Tibial artery (tissue), 4 donors: ENCODE results near the gene CADM2.

Experiments used
- DNase-seq, 2 donors: peaks; one replicate each; pipeline ENCODE4 v3.0.0-alpha.2; 2019
- H3K27ac ChIP-seq, 2 donors: fragments of 200-600 bp; sonication (generic) in 1 of 2; 1 replicate in 1 of 2; 2 replicates in 1 of 2; pipeline ENCODE4 v1.5.1; 2018 to 2019; ENCODE audit warnings: mild to moderate bottlenecking in 1 of 2
- H3K27me3 ChIP-seq, 2 donors: fragments of 200-600 bp; sonication (generic) in 1 of 2; one replicate each; pipeline versions ENCODE4 v1.5.1 to v1.6.0; 2016 to 2019
- H3K36me3 ChIP-seq, 3 donors: fragments of 200-600 bp; sonication (generic) in 2 of 3; one replicate each; pipeline ENCODE4 v1.5.1; 2016 to 2019; ENCODE audit warnings: mild to moderate bottlenecking in 2 of 3
- H3K4me1 ChIP-seq, 4 donors: fragments of 200-600 bp; sonication (generic) in 2 of 4; 1 replicate in 3 of 4; 2 replicates in 1 of 4; pipeline ENCODE4 v1.5.1; 2016 to 2019
- H3K4me3 ChIP-seq, 2 donors: fragments of 200-600 bp; sonication (generic) in 1 of 2; 1 replicate in 1 of 2; 2 replicates in 1 of 2; pipeline ENCODE4 v1.5.1; 2018 to 2019; ENCODE audit warnings: mild to moderate bottlenecking in 2 of 2
- H3K9me3 ChIP-seq, 3 donors: fragments of 200-600 bp; sonication (generic) in 1 of 3; one replicate each; pipeline ENCODE4 v1.5.1; 2016 to 2019
- intact Hi-C: fragments of 100-400 bp; cut with DNase I; formaldehyde crosslinking; loops from one replicate; pipeline ENCODE4 v1.15.0; 2023; ENCODE audit warnings: low total_unique reads
- TF ChIP-seq, protein P1 (sequence below), 2 experiments: fragments of 200-600 bp in 1 of 2; fragments of 450-650 bp in 1 of 2; IDR thresholded peaks; one replicate each; pipeline ENCODE4 v1.5.1; 2017 to 2019; ENCODE audit warnings: antibody characterized with exemption in 2 of 2, mild to moderate bottlenecking in 1 of 2, moderate library complexity in 1 of 2

The CADM2 gene

DNA sequence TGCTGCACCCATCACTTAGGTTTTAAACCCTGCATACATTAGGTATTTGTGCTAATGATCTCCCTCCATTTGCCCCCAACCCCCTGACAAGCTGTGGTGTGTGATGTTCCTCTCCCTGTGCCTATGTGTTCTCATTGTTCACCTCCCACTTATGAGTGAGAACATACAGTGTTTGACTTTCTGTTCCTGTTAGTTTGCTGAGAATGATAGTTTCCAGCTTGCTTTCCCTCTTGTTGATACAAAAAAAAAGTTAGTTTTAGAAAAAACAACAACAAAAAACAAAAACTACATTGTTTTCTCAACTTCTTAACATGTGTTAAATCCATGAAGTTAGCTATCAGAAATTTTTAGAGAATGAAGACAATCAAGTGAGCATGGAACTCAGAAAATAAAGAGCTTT, 1079.1 kb downstream of the CADM2 start:
- DNase-seq, result no peak
- no peak overlapping the region for H3K4me3 ChIP-seq
- no peak overlapping the region for H3K27ac ChIP-seq
- H3K36me3 ChIP-seq, result no peaks in the 10 kb centered on the region
- no peaks in the 10 kb centered on the region for H3K27me3 ChIP-seq
- intact Hi-C loops, result no loop called here
- H3K4me1 ChIP-seq, result no peaks in the 10 kb centered on the region
- TF ChIP-seq, protein P1, sequence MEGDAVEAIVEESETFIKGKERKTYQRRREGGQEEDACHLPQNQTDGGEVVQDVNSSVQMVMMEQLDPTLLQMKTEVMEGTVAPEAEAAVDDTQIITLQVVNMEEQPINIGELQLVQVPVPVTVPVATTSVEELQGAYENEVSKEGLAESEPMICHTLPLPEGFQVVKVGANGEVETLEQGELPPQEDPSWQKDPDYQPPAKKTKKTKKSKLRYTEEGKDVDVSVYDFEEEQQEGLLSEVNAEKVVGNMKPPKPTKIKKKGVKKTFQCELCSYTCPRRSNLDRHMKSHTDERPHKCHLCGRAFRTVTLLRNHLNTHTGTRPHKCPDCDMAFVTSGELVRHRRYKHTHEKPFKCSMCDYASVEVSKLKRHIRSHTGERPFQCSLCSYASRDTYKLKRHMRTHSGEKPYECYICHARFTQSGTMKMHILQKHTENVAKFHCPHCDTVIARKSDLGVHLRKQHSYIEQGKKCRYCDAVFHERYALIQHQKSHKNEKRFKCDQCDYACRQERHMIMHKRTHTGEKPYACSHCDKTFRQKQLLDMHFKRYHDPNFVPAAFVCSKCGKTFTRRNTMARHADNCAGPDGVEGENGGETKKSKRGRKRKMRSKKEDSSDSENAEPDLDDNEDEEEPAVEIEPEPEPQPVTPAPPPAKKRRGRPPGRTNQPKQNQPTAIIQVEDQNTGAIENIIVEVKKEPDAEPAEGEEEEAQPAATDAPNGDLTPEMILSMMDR (IDR thresholded peaks at IDR 0.05), result no peak
- H3K9me3 ChIP-seq, result no peaks in the 10 kb centered on the region

DNA sequence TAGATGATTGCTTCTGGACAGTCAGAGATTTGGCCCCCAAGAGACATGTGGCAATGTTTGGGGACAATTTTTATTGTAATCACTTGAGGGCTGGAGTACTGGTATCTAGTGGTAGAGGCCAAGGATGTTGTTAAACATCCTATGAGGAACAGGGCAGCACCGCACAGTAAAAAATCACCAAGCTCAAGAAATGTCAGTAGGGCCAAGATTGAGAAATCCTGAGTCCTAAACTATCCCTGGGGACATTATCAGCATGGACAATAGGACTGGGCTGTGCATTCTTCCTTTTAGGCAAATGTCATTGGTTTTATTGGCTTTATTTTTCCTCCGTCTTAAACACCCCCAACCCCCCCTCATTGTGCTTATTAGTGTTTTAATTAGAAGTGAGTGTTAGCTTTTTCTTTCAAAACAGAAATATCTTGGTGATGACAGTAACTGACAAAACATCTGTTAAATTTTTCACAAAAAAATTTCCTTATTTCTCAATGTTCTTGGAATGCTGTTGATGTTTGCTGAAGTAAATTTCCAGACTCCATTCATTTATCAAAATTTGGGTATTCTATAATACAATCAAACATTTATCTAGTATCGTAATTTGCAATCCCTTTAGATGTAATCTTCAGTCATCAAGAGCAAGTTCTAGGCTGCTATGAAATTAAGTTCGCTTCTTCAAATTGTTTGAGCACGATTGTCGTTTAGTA, 1087.8 kb downstream of the CADM2 start:
- Histone ChIP-seq H3K4me3 (no peak overlapping the region), H3K4me1 (no peaks in the 10 kb centered on the region), H3K27me3 (no peaks in the 10 kb centered on the region), H3K36me3 (no peaks in the 10 kb centered on the region), H3K9me3 (no peaks in the 10 kb centered on the region), H3K27ac (no peak overlapping the region)
- TF ChIP-seq, protein P1 (IDR thresholded peaks at IDR 0.05), result no peak
- intact Hi-C loops, result no loop called here
- no peak for DNase-seq

DNA sequence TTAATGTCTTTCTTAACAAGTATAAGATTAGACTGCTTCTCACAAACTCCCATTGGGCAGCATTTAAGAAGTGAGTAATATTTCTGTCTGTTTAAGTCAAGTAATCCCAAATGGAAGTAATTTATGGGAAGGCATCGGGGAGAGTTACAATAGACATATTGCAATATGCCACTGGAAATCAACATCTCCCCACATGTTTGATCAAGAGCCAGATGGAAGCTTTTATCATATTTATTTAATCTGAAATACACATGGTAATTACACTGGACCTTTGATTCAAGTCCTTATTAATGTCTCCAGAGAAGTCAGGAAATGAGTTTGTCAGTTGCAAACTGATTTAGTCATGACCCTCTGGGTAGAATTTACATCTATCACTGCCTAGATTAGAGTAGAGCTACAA, 1088.4 kb downstream of the CADM2 start:
- DNase-seq, result no peak
- Histone ChIP-seq H3K27me3 (no peaks in the 10 kb centered on the region), H3K4me3 (no peak overlapping the region), H3K4me1 (no peaks in the 10 kb centered on the region), H3K36me3 (no peaks in the 10 kb centered on the region), H3K27ac (no peak overlapping the region), H3K9me3 (no peaks in the 10 kb centered on the region)
- intact Hi-C loops, result no loop called here
- TF ChIP-seq, protein P1 (IDR thresholded peaks at IDR 0.05), result no peak

DNA sequence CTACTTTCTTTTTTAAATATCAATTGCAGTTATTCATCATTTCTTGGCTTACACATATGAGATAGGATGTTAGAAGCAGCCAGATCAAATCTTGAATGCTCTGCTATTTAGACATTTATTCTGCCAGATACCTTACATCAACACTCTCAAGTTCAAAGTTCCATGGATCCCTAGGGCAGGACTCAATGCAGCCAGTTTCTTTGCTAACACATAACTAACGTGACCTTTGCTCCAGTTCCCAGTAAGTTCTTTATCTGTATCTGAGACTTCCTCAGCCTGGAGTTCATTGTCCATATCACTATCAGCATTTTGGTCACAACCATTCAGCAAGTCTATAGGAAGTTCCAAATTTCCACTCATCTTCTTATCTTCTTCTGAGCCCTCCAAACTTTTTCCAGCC, 1092.3 kb downstream of the CADM2 start:
- intact Hi-C loops, result no loop called here
- TF ChIP-seq, protein P1 (IDR thresholded peaks at IDR 0.05), result no peak
- Histone ChIP-seq H3K4me3 (no peak overlapping the region), H3K27me3 (no peaks in the 10 kb centered on the region), H3K27ac (no peak overlapping the region), H3K36me3 (no peaks in the 10 kb centered on the region), H3K9me3 (no peaks in the 10 kb centered on the region), H3K4me1 (no peaks in the 10 kb centered on the region)
- no peak for DNase-seq

DNA sequence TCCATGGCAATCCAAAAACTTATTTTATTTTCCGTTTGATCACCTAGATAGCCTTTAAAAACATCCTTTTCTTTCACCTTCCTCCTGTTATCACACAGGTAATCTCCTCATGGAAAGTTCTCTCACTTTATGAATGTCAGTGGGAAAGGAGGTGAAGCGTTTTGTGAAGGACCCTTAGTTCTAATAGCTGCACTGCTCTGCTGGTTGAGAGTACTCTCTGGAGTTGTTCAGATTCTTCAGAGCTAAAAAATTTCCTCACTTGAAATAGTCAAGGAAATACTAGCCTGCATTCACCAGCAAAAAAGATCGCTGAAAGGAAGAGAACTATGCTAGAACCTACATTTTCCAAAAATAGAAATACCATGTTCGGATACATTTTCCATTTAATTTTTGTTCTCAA, 1097.2 kb downstream of the CADM2 start:
- TF ChIP-seq, protein P1 (IDR thresholded peaks at IDR 0.05), result no peak
- Histone ChIP-seq H3K27ac (no peak overlapping the region), H3K9me3 (no peaks in the 10 kb centered on the region), H3K36me3 (no peaks in the 10 kb centered on the region), H3K4me3 (no peak overlapping the region), H3K27me3 (no peaks in the 10 kb centered on the region), H3K4me1 (no peaks in the 10 kb centered on the region)
- intact Hi-C loops, result no loop called here
- DNase-seq, result no peak

DNA sequence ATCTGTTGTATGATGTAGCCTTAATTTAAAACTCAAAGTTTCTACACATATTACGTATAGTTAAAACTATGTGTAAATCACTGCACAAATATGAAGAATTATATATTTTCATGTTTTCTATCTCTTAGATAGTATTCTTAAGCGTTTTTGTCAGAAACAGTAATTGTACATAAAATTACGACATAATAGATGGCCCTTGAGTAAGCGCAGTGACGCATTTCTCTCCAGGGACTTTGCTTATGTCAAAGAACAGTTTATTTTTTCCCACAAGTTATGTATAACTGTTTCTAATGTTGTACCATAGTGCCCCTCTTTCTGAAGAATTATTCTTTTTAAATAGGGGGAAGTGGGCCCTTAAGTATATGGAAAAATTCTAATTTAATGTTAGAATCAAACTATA, 1098.2 kb downstream of the CADM2 start:
- no peak overlapping the region for H3K27ac ChIP-seq
- intact Hi-C loops, result no loop called here
- H3K9me3 ChIP-seq, result no peaks in the 10 kb centered on the region
- no peaks in the 10 kb centered on the region for H3K36me3 ChIP-seq
- TF ChIP-seq, protein P1 (IDR thresholded peaks at IDR 0.05), result no peak
- H3K27me3 ChIP-seq, result no peaks in the 10 kb centered on the region
- no peak overlapping the region for H3K4me3 ChIP-seq
- H3K4me1 ChIP-seq, result no peaks in the 10 kb centered on the region
- DNase-seq, result no peak
